HG03135 (cell line): ENCODE data around the gene CEP295NL.
"Not testable (repeated sequence)": the region's sequence is repeated elsewhere in the genome, so short reads cannot be mapped to it uniquely, and the experiment has no call there.

Experiments used
- ATAC-seq: cut with Tn5 transposase; IDR thresholded peaks from one replicate; pipeline ENCODE4 v1.9.1; 2021; ENCODE audit warnings: mild to moderate bottlenecking, moderate library complexity; ENCODE audit not compliant: unreplicated experiment

The CEP295NL gene

GRCh38 chr17:78910497-78911284, 7.7 kb upstream of the CEP295NL start:
- ATAC-seq = no peak

GRCh38 chr17:78908426-78908825, 5.4 kb upstream of the CEP295NL start:
- ATAC-seq = no peak

GRCh38 chr17:78905541-78905940, 2.5 kb upstream of the CEP295NL start:
- ATAC-seq = no peak

GRCh38 chr17:78905116-78905515, 2.1 kb upstream of the CEP295NL start:
- ATAC-seq = no peak

GRCh38 chr17:78904371-78904770, 1.4 kb upstream of the CEP295NL start:
- no peak for ATAC-seq

- ATAC-seq = not testable (repeated sequence)
These were observed 770 bp downstream of the CEP295NL start for GRCh38 chr17:78902231-78902630.

GRCh38 chr17:78901806-78902205, 1.2 kb downstream of the CEP295NL start:
- no peak for ATAC-seq

- ATAC-seq = no peak
These were observed 2.2 kb downstream of the CEP295NL start for GRCh38 chr17:78900816-78901215.

- no peak for ATAC-seq
These were observed 3.4 kb downstream of the CEP295NL start for GRCh38 chr17:78899361-78900260.

GRCh38 chr17:78898947-78899346, 4.1 kb downstream of the CEP295NL start:
- ATAC-seq = no peak

- no peak for ATAC-seq
These were observed 4.7 kb downstream of the CEP295NL start for GRCh38 chr17:78898075-78898836.

GRCh38 chr17:78897664-78898047, 5.3 kb downstream of the CEP295NL start:
- no peak for ATAC-seq

GRCh38 chr17:78896834-78897663, 6.0 kb downstream of the CEP295NL start:
- ATAC-seq = no peak

GRCh38 chr17:78896091-78896833, 6.7 kb downstream of the CEP295NL start:
- no peak for ATAC-seq

- ATAC-seq = no peak
These were observed 7.7 kb downstream of the CEP295NL start for GRCh38 chr17:78895322-78895721.

GRCh38 chr17:78893684-78894083, 9.3 kb downstream of the CEP295NL start:
- ATAC-seq = no peak

GRCh38 chr17:78892936-78893379, 10.0 kb downstream of the CEP295NL start:
- ATAC-seq = no peak

GRCh38 chr17:78892520-78892919, 10.5 kb downstream of the CEP295NL start:
- no peak for ATAC-seq

GRCh38 chr17:78892062-78892456, 10.9 kb downstream of the CEP295NL start:
- ATAC-seq = no peak
